ENCODE measurements around the gene BRSK2.

- TF ChIP-seq, protein P1, sequence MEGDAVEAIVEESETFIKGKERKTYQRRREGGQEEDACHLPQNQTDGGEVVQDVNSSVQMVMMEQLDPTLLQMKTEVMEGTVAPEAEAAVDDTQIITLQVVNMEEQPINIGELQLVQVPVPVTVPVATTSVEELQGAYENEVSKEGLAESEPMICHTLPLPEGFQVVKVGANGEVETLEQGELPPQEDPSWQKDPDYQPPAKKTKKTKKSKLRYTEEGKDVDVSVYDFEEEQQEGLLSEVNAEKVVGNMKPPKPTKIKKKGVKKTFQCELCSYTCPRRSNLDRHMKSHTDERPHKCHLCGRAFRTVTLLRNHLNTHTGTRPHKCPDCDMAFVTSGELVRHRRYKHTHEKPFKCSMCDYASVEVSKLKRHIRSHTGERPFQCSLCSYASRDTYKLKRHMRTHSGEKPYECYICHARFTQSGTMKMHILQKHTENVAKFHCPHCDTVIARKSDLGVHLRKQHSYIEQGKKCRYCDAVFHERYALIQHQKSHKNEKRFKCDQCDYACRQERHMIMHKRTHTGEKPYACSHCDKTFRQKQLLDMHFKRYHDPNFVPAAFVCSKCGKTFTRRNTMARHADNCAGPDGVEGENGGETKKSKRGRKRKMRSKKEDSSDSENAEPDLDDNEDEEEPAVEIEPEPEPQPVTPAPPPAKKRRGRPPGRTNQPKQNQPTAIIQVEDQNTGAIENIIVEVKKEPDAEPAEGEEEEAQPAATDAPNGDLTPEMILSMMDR (tag by site-specific recombination; IDR thresholded peaks at IDR 0.05) = no peak
- TF ChIP-seq REPIN1 (tag by site-specific recombination; IDR thresholded peaks at IDR 0.05; ENCODE audit: low read depth) (no peak), PATZ1 (tag by site-specific recombination; IDR thresholded peaks at IDR 0.05) (no peak), HOXD13 (CRISPR knock-in tag; IDR thresholded peaks at IDR 0.05; ENCODE audit: borderline replicate concordance) (no peak), GLI4 (tag by site-specific recombination; IDR thresholded peaks at IDR 0.05) (no peak), KLF9 (tag by site-specific recombination; IDR thresholded peaks at IDR 0.05; ENCODE audit: low read depth) (no peak), REST (tag by site-specific recombination; IDR thresholded peaks at IDR 0.05) (no peak), ZNF768 (tag by site-specific recombination; IDR thresholded peaks at IDR 0.05) (no peak), YY1 (tag by site-specific recombination; IDR thresholded peaks at IDR 0.05) (no peak), ZBTB8A (tag by site-specific recombination; IDR thresholded peaks at IDR 0.05) (no peak)
These were observed 87.4 kb downstream of the BRSK2 start for GRCh38 chr11:1476940-1477736.

All from HEK293 (cell line).